ENCODE data around the gene USH1C.

The USH1C gene

GRCh38 chr11:17498058-17498457 is 46.2 kb downstream of the USH1C start:
- DNase-seq: no peak

DNA sequence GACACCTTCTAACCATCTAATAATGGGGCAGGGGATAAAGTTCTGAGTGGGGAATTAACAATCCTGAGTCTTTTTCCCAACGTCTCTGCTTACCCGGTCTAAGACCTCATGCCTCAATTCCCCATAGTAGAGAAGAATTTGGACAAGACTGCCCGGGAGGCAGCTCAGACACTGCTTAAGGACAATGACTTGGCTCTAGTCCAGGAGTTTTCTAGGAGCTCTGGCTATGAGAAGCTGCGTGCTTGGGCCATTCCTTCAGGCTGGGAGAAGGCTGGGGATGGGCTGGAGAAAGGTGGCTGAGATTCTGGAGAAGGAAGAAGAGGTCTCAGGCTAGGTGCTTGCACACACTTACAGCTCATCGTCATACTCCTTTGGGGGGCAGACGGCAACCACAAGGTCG is 47.8 kb downstream of the USH1C start:
- no peak for DNase-seq

DNA sequence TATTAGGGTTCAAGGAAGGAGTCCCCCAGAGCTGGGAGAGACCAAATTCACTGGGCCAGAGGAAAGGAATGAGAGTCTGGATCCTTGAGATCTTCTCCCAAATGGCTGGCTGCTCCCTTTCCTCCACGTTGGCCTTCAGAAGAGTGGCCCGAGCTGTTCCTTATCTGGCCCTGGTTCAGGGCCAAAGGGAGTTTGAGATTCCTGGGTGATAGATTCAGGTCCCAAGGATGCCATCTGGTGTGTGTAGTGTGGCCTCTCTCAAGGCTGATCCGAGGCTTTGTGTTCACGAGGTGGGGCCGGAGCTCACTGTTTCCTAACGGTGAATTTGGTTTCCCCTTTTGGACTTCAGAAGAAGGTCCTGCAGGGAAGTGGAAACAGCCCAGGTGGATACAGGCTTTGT is 50.2 kb downstream of the USH1C start:
- DNase-seq: no peak

DNA sequence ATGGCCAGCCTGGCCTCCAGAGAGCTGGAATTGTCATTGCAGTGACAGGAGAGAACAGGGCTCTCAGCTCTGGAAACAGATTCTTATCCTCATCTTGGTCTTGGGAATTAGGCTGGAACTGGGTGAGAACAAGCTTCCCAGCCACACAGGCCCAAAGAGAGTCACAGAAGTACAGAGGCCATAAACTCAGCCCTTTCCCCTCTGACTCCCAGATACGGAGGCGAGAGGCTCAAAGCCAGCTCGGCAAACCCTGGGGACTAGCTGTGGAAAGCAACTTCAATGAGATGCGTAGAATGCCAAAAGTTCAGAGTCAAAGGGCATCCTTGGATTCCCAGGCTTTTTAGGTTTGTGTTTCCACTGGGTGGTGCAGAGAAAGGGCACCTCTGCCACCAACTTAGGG is 53.3 kb downstream of the USH1C start:
- DNase-seq: no peak

GRCh38 chr11:17490232-17490631 is 54.0 kb downstream of the USH1C start:
- no peak for DNase-seq

DNA sequence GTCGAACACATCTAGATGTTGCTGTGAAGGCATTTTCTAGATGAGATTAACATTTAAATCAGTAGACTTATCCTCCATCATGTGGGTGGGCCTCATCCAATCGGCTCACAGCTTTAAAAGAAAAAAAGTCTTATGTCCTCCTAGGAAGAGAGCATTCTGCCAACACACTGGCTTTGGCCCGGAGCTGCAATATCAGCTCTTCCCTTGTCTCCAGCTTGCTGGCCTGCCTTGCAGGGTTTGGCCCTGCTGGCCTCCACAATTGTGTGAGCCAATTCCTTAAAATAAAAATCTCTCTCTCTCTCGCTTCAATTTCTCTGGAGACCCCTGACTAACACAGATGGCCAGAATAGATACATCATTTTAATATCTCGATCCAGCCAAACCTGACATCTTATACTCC is 54.5 kb downstream of the USH1C start:
- DNase-seq: no peak

- no peak for DNase-seq
These were observed 55.7 kb downstream of the USH1C start for GRCh38 chr11:17488563-17488962.

DNA sequence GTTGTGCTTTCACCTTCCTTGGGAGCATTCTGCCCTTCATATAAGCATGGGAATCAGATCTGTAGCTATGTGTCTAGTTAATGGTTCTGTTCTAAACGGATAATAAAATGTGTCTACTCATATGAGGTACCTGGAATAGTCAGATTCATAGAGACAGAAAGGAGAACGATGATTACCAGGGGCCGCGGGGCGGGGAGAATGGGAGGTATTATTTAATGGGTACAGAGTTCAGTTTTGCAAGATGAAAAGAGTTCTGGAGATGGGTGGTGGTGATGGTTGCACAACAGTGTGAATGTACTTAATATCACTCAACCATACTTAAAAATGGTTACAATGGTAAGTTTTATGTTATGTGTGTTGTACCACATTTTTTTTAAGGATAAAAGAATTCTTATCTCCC is 57.6 kb downstream of the USH1C start:
- no peak for DNase-seq

DNA sequence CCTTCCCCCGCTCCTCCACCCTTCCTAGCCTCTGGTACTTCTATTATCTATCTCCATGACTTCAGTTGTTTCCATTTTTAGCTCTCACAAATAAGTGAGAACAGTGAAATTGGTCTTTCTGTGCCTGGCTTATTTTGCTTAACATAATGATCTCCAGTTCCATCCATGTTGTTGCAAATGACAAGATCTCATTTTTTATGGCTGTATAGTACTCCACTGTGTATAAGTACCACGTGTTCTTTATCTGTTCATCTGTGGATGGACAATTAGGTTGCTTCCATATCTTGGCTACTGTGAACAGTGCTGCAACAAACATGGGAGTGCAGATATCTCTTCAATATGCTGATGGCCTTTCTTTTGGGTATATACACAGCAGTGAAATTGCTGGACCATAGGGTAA is 60.7 kb downstream of the USH1C start:
- DNase-seq: no peak

DNA sequence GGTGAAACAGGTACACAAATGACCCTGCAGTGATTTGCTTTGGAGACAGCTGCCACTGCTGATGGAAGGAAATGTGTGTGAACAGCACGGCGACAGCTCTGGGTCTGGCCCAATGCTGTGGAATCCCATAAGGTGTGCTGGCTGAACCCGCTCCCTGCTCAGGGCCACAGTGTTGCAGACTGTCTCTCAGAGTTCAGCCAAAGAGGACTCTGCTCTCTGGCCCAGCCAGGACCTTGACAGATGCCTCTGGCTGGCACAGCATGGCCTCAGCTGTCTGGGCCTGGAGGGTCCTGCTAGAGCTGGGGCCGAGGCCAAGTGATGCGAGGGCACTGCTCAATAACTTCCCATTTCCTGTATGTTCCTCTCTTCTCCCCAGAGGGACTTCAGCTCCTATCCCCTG is 62.3 kb downstream of the USH1C start:
- DNase-seq: no peak

DNA sequence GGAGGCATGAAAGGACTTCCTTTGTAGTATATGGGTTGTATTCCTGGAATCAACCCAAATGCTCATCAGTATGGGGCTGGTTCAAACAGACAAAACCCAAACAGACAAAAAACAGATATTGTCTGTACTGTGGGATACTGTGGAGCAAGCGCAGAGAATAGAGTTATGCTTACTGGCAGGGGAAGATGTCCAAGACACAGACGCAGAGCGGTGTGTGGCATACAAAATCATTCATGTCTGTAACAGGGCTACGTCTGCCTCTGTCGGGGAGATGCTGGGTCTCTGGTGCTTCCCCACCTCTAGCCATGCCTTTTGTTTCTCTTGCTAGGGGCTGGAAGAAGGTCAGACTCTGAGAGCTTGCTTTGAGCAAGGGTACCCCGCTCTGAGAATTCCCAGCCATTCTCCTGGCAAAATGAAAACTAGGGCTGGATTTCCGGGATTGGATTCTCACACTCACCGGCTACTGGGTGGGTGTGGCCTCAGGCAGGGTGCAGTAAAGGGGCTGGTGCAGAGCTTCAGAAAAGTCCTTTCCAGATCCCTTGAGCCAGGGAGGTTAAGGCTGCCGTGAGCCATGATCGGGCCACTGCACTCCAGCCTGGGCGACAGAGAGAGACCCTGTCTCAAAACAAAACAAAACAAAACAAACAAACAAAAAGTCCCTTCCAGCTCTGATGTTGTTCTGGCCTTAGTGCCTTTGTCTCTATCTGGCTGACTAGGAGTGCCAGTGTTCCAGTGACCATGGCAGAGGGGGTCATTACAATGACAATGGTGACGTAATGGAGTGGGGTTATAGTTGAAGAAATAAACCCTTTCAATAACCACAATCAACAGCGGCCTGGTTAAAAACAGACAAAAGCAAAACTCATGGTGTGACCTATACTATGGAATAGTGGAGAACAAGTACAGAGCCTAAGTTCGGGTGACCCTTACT is 64.7 kb downstream of the USH1C start:
- no peak for DNase-seq

- no peak for DNase-seq
These were observed 66.1 kb downstream of the USH1C start for GRCh38 chr11:17478070-17478469.

DNA sequence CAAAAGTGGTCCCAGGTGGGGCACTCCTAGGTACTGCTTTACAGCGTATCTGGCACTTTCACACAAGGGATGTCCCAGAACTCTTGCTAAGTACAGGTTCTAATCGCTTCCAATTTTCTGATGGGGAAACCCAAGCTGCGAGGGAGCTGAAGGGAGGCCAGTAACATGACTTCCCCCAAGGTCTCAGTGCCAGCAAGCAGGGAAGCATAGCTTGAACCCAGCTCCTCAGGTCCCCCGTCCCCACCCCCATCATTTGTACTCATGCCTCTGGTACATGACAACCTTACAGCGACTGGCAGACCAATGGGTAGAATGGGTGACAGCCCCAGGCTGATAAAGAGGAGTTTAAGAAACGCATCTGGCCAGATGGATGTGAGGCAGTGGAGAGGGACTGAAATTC is 66.9 kb downstream of the USH1C start:
- no peak for DNase-seq

DNA sequence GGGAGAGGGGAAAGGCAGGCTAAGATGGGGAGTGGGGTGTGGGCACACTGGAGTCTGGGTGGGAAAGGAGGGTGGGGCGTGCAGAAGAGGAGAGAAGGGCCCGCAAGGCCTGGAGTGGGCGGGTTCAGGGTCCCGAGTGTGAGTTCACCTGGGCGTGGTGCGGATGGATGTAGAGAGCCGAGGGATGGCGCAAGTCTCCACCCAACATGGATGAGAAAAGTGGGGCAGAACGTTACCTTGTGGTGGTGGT is 67.2 kb downstream of the USH1C start:
- DNase-seq: no peak

GRCh38 chr11:17476317-17477083 is 67.7 kb downstream of the USH1C start, which contains the start of gene ABCC8:
Gene ABCC8, minus strand, starts transcription at chr11:17476845. Its CDS starts 69 bp downstream, at chr11:17476776.
- DNase-seq: no peak

GRCh38 chr11:17475666-17476316 is 68.4 kb downstream of the USH1C start:
- no peak for DNase-seq

GRCh38 chr11:17473071-17473744 is 71.0 kb downstream of the USH1C start:
- no peak for DNase-seq

DNA sequence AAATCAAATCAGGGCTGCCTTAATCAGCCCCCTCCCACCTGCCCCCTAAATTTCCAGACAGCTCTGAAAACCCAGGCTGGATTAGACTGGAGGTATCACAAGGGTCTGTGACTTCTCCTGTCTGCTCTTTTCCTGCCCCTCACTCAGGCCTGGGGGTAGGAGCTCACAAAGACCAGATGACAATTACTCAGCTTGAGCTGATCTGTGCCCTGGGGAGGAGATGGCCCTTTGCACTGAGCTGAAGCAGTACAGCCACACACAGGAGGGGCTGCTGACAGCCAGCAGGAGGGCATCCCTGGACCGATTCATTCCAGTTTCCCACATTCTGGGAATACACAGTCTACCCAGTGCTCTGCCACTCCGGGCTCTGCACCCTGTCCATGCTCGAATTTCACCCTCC is 71.7 kb downstream of the USH1C start:
- no peak for DNase-seq

DNA sequence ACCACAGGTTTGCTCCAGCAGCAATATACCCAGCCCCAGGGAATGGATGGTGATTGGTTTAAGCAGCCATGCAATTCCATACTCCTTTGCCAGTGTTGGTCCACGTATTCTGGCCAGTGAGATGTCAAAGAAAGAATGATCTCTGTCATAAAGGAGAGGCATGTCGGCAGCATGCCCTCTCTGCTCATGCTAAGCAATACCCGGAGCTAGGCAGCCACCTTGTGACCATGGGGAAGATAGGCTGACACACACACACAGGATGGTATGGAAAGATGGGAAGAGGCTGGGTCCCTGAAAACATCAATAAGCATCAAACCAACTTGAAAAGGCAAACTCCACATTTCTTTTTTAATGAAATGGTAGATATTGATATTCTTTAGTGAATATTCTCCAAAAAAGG is 72.7 kb downstream of the USH1C start:
- no peak for DNase-seq

GRCh38 chr11:17469998-17470397 is 74.2 kb downstream of the USH1C start:
- no peak for DNase-seq

- DNase-seq: no peak
These were observed 76.1 kb downstream of the USH1C start for GRCh38 chr11:17468122-17468521.

GRCh38 chr11:17463546-17464174 is 80.6 kb downstream of the USH1C start:
- DNase-seq: no peak

GRCh38 chr11:17462940-17463339 is 81.3 kb downstream of the USH1C start:
- no peak for DNase-seq
